Aortic smooth muscle cell (primary cell): ENCODE data around the gene B9D1. TPM values are rescaled to one million over a fixed set of nuclear protein-coding genes. Genes with fewer than 3 reads are reported as not detected.

Experiments
- total RNA-seq: library from RNA; depleted of rRNA; stranded (reverse); fragments of >200 nt; gene quantifications from 2 replicates; pipeline ENCODE4 v1.2.3, GENCODE V29; 2014

Gene B9D1, protein sequence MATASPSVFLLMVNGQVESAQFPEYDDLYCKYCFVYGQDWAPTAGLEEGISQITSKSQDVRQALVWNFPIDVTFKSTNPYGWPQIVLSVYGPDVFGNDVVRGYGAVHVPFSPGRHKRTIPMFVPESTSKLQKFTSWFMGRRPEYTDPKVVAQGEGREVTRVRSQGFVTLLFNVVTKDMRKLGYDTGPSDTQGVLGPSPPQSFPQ
- 38.8 and 45.8 TPM in 2 replicates for total RNA-seq

DNA sequence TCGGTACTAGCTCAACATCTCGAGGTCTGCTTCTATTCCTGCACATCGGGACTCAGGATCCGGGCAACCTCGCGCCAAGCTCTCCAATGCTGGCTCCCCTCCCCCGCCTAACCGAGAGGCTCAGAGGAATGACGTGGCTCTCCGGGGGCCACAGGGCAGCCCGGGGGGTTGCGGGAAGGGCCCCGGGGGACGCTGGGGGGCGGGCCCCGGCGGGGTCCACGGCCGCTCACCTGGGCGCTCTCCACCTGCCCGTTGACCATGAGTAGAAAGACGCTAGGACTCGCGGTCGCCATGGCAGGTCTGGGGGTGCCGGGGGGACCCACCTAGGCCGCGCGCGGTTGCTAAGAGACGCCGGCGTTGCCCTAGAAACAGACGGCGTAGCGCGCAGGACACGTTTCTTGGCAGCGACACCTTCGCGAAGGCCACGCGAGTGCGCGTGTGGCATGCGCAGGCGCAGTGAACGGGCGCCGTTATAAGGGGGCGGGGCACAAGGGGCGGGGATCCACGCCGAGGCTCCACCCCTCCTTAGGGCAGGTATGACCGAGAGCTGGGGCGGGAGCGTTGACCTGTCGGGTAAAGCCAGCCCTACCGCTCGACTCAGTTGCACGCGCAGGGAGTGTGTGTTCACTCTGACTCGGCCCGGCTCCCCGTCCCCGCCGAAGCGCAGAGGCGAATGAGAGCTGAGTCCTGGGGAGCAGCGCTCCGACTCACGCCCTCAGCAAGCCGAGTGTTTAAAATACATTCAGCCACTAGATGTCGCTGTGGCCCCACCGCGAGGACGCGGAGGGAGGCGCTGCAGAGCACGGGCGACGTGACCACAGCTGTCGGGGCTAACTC lies at the start of gene B9D1:
Gene B9D1 (minus strand): TSS at position 447 of the 837 bp plus-strand sequence. CDS start 154 bp downstream, at position 293.

DNA sequence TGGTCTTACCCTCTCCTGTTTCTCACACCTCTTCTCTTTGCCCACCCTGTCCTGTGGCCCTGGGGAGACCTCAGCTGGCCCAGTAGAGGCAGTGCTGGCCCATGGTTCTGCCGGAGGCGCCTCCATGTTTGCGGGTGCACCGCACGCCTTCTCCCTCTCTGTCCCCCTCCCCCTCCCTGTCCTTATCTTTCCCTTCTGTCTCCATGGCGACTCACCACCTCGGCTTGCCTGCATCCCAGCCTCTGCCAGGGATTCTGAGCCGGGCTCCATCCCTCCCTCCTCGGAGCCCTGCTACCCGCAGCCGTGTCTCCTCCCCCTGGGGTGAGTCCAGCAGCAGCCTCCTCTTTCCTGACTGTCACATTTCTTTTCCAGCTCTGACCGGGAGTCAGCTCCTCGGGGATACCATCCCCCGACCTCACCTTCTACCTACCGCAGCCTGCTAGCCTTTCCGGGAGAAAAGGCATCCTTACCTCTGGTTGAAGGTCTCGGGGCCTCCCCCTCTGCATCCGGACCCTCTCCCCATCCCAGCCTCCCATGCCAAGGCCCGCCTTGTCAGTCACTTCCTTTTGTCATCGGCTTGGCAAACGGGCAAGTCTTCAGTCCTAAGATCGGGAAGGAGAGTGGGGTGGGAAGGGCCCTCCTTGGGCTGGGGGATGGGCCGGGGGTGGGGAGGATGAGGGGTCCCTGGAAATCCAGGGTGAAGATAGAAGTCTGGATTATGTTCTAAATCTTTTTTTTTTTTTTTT lies 48.5 kb upstream of the B9D1 start, which contains the start of gene RNF112:
Gene RNF112 (plus strand): TSS at position 358 of the 746 bp plus-strand sequence. CDS start 177 bp downstream, at position 535.

DNA sequence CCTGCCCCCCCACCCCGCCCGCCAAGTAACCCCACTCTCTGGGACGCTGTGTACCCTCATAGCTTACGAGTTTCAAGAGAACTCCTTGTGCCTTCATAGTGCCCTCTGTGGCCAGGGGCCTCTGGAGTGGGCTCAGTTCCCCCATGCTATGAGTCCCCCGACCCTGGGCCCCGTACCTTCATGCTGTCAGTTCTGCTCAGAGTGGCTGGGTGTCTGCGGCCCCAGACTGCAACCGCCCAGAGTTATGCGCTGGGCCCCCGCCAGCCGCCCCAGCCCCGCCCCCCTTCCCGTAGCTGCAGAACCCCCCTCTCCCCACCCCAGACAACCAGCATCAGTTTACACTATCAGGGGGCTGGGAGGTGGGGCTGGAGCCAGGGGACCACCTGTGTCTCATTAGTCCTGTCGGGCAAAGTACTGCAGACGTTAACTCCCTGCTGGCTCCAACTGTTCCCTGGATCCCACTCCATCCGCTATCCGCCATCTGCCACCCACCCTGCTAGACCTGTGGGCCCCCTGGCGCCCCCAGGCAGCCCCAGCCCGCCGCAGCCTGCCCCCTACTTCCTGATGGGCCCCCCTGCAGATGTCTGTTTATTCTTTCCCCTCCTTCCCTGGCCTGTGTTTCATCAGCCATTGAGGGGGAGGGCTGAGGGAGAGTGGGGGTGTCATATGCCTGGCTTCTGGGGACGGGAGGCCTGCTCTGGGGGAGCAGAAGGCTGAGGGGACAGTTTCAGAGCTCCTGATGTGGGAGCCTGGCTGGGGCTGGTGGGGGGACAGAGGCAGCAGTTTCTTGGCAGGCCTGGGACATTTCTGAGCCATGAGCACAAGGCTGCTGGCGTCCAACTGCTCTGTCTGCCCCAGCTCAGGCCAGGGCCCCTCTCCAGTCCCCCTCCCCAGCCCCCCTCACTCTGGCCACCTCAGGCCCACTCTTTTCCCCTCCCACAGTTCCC lies 24.7 kb upstream of the B9D1 start, which contains the start of gene MFAP4:
Gene MFAP4 (minus strand): TSS at position 217 of the 947 bp plus-strand sequence. CDS start 35 bp downstream, at position 182.

DNA sequence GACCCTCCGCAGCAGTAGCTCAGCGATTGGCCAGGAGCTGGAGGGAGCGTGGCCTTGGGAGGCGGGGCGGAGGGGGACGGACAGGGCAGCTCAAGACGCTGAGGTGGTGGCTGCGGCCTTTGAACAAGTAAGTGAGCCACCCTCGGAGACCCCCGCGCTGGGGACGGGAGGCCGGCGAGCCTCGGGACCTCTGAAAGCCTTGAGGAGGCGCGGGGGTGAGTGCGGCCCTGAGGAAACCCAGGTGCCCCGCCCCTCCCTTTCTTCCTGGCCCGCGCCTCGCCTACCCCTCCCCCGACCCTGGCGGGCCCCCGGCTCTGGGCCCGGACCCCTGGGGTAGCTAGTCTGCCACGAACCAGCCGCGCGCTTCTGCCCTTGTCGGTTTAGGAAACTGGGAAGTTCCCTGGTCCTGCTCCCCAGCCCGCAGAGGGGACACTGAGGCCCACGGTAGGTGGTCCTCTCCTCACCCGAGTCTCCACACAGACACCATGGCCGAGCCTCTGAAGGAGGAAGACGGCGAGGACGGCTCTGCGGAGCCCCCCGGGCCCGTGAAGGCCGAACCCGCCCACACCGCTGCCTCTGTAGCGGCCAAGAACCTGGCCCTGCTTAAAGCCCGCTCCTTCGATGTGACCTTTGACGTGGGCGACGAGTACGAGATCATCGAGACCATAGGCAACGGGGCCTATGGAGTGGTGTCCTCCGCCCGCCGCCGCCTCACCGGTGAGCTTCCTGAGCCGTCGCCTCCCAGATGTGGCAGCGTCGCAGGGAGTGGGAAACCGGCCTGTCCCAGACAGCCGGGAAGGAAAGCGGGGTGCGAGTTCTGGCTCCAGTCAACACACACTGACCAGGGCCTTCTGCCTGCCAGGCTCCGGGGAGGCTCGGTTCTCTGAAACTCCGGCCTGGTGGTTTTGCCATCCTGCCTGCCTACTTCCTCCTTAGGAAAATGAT lies 16.2 kb upstream of the B9D1 start, which contains the start of gene MAPK7:
Gene MAPK7 (plus strand): TSS at position 83 of the 945 bp plus-strand sequence. CDS start 403 bp downstream, at position 486.

Other genes with a start within 250 kb of the B9D1 start
- 0.25 and 0.53 TPM in 2 replicates for gene GRAPL, start 235.1 kb downstream of the B9D1 start, total RNA-seq
- gene EPN2, start 125.4 kb downstream of the B9D1 start, total RNA-seq, result 32.9 and 34.1 TPM in 2 replicates
- 10.3 and 10.7 TPM in 2 replicates for gene MAPK7, start 15.8 kb upstream of the B9D1 start, total RNA-seq
- gene MFAP4, start 24.5 kb upstream of the B9D1 start, total RNA-seq, result 0.66 and 3.1 TPM in 2 replicates
- 7.3 and 9.1 TPM in 2 replicates for gene RNF112, start 48.5 kb upstream of the B9D1 start, total RNA-seq
- 1.5 and 3.4 TPM in 2 replicates for gene SLC47A1, start 171.1 kb upstream of the B9D1 start, total RNA-seq